NCI-H226 (cell line): ENCODE data around the gene APMAP.

Source experiments
- DNase-seq: peaks from one replicate; pipeline ENCODE4 v3.0.0-alpha.2; 2015

Gene APMAP

DNA sequence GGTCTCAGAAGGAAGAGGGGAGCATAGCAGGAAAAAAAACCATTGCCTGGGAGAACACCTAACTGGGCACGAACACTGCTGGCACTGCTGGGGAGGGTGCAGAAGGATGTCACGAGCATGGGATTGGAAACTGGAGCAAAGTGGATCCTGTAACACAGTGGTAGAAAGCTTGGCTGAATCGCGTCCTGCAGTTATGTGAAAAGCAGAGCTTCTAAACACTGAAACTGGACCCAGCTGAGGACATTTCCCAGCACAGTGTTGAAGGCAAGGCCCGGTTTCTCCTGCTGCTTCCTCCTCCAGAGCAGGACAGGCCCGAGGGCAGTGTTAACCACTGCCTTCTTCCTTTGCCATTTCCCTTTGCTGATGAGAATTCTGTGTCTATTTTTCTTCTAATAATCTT lies 6.7 kb downstream of the APMAP start:
- DNase-seq = no peak

DNA sequence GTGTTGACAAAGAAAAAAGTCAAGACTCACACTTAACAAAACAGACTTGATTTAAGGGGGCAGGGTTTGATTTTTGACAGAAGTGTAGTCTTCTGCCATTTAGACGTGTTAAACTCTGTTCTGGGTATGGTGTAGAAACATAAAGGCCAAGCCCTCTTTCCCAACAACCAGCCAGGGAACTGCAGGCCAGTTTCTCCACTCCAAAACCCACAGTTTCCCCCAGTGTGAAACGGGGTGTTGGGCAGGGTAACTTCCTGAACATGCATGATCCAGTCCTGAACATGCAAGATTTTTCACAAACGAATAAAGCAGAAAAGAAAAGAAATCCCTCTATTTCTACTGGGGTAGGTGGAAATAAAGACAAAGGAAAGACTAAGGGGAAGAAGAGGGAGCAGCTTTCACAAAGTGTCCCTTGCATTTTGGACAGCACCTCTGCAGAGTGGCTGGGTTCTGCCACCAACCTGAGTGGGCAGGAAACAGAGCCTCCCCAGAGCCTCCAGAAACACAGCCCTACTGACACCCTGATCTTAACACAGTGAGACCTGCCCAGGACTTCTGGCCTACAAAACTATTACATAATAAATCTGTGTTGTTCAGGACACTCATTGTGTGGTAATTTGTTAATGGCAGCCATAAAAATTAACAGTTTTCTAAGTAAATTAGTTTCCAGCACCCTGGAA lies 7.5 kb downstream of the APMAP start:
- no peak for DNase-seq

GRCh38 chr20:24983896-24984295 lies 8.7 kb downstream of the APMAP start:
- DNase-seq = no peak

DNA sequence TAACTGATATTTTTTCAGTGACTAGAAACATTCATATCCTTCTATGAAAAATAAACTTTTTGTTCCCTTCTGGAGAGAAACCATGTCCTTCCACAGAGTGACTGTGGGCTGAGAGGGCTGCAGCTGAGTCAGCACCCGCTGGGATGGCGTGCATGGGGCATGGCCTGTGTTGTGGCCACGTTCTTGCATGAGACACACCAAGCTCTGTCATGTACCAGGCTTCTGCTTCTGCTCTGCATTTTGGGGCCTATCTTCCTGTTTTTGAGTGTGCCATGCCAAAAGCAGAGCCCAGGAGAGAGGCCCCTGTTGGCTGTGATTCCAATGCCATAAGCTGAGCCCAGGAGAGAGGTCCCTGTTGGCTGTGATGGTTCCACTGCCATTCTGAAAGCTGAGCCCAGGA lies 10.8 kb downstream of the APMAP start:
- no peak for DNase-seq

GRCh38 chr20:24981282-24981681 lies 11.3 kb downstream of the APMAP start:
- DNase-seq = no peak

GRCh38 chr20:24980291-24981053 lies 12.1 kb downstream of the APMAP start:
- DNase-seq = no peak

GRCh38 chr20:24979036-24979960 lies 13.3 kb downstream of the APMAP start:
- DNase-seq = no peak

GRCh38 chr20:24978513-24978912 lies 14.0 kb downstream of the APMAP start:
- no peak for DNase-seq

GRCh38 chr20:24977797-24978196 lies 14.8 kb downstream of the APMAP start:
- no peak for DNase-seq

DNA sequence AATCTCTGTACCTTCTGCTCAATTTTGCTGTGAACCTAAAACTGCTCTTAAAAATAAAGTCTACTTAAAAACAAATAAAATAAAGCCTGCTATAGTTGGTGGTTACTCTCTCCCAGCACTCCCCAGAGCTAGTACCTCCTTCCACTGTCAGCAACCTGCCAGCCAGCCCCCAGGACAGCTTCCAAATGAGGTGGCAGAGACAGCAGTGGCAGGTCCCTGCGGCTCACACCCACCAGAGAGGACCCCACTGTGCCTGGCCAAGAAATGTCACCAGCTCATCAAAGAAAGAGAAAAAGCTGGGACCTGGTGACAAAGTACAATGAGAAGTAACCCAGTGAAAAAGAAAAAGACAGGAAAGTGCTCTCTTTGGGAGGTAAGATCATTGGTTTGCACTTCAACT lies 15.2 kb downstream of the APMAP start:
- no peak for DNase-seq

DNA sequence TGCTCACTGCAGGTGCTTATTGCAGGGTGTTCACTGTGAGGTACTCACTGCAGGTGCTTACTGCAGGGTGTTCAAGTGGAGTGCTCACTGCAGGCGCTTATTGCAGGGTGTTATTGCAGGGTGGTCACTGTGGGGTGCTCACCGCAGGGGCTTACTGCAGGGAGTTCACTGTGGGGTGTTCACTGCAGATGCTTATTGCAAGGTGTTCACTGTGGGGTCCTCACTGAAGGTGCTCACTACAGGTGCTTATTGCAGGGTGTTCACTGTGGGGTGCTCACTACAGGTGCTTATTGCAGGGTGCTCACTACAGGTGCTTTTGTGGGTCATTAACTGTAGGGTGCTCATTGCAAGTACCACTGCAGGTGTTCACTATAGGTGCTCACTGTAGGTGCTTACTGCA lies 20.2 kb downstream of the APMAP start:
- DNase-seq = no peak

DNA sequence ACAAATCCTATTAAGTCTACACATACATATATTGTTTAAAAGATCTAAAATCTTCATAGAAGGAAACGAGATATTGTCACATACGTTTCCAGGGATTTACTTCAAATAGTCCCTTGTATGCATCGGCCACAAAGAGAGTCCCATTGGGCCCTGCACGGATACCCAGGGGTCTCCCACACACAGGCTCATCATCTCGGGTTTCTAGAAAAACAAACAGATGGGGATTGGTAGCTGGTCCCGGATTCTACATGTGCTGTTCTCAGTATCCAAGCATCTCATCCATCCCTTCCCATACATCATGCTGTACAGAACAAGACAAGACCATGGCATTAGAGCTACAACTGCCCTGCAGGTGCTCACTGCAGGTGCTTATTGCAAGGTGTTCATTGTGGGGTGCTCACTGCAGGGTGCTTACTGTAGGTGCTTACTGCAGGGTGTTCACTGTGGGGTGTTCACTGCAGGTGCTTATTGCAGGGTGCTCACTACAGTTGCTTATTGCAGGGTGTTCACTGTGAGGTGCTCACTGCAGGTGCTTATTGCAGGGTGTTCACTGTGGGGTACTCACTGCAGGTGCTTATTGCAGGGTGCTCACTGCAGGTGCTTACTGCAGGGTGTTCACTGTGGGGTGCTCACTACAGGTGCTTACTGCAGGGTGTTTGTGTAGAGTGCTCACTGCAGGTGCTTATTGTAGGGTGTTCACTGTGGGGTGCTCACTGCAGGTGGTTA lies 21.0 kb downstream of the APMAP start:
- no peak for DNase-seq

DNA sequence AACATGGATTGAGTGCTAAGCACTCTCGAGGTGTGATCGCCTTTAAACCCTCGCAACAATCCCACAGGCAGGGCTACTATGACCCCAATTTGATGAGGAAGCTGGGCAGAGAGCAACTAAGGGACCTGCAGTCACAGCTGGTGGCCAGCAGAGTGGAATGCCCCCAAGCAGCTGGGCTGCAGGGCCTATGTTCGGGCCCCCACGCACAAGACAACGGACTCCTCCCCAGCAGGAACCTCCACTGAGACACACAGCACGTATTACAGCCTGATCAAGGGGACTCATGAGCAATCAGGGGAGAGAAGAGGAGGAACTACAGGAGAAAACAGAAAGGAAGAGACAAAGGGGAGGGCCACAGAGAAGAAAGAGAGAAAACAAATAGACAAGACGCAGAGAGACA lies 21.8 kb downstream of the APMAP start:
- DNase-seq = no peak

DNA sequence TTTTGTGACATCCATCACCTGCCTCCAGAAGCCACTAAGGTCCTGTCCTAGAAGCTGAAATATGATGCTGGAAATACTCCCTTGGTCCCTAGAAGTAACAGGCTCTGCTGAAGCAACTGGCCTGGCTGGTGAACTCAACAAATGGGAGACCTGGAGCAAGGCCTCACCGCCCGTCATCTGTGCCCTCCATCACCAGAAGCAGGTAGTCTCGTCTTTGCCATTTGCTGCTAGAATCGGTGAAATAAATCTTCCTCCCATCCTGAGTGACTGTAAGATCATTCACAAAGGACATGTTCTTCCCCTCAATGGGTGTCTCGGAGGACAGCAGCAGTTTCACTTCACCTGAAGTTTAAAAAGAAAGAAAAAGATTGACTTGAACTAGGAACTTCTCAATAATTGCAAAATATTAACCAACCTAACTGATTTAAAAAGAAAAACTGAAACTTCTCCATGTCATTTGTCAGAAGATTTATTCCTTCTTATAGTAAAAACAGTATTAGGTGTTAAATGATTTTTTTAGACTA lies 22.5 kb downstream of the APMAP start:
- no peak for DNase-seq

GRCh38 chr20:24969186-24970029 lies 23.1 kb downstream of the APMAP start:
- DNase-seq = no peak

GRCh38 chr20:24968278-24968800 lies 24.2 kb downstream of the APMAP start:
- no peak for DNase-seq

GRCh38 chr20:24966317-24967012 lies 26.1 kb downstream of the APMAP start:
- DNase-seq = no peak

GRCh38 chr20:24965065-24965919 lies 27.3 kb downstream of the APMAP start:
- no peak for DNase-seq

DNA sequence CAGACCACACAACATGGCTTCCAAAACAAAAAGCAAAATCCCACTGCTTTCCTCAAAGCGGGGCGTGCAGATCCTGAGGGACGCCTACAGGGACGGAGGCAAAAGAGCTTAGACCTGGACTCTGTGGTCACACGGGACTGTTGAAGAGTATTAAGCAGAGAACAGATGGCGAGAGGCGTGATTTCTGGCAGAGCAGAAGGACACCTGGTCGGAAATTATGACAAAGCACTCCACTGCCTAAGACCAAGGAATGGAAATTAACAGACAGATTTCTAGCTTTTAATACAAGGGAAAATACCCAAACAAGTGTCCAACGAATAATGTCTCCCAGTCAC lies 28.1 kb downstream of the APMAP start:
- no peak for DNase-seq
